H1 (cell line): ENCODE measurements around the gene CHST11. TPM values are rescaled to one million over a fixed set of nuclear protein-coding genes. Genes with fewer than 3 reads are reported as not detected.

Experiments used
- CHD1 ChIP-seq: IDR thresholded peaks from 2 replicates; pipeline ENCODE4 v1.6.1; 2012; ENCODE audit warnings: low read depth, low read length, improper control_type of control experiment
- EP300 ChIP-seq, 2 experiments: IDR thresholded peaks; 1 replicate in 1 of 2; 2 replicates in 1 of 2; pipeline ENCODE4 v1.6.1; 2011 to 2012; ENCODE audit warnings: low read depth in 2 of 2, low read length in 2 of 2, mild to moderate bottlenecking in 2 of 2, borderline replicate concordance in 1 of 2, inconsistent platforms in 1 of 2, moderate library complexity in 1 of 2
- JUN ChIP-seq: IDR thresholded peaks from 2 replicates; pipeline ENCODE4 v1.6.1; 2011; ENCODE audit warnings: low read depth, mild to moderate bottlenecking, improper control_type of control experiment, low read length
- SP2 ChIP-seq: IDR thresholded peaks from 2 replicates; pipeline ENCODE4 v1.6.1; 2012; ENCODE audit warnings: mild to moderate bottlenecking, low read length, inconsistent platforms
- TBP ChIP-seq: IDR thresholded peaks from 2 replicates; pipeline ENCODE4 v1.6.1; 2011; ENCODE audit warnings: low read depth, low read length, improper control_type of control experiment
- TEAD4 ChIP-seq: IDR thresholded peaks from 2 replicates; pipeline ENCODE4 v1.6.1; 2012; ENCODE audit warnings: low read depth, low read length, inconsistent platforms, mixed read lengths
- polyA plus RNA-seq, 7 experiments: library from polyadenylated mRNA; depleted of rRNA in 3 of 7; stranded (reverse) in 5 of 7; unstranded in 2 of 7; fragments of >200 nt in 5 of 7; fragments of 200-250 nt in 2 of 7; gene quantifications; 1 replicate in 5 of 7; 2 replicates in 1 of 7; 4 replicates in 1 of 7; pipeline versions ENCODE4 v1.2.1 to v1.2.3, GENCODE V29; 2011 to 2013; ENCODE audit warnings: missing spikeins in 2 of 7, mixed read lengths in 2 of 7
- total RNA-seq: library from RNA; stranded (reverse); fragmentation: NEBNext Ultra II Directional; extraction: Animal tissue kit (Norgen Biotek cat#: 25700); gene quantifications from 2 replicates; pipeline ENCODE4 v1.2.1, GENCODE V29; 2021
- TF ChIP-seq, protein P1 (sequence below): fragments of 300-600 bp; sonication (generic); IDR thresholded peaks from 2 replicates; pipeline ENCODE4 v1.7.1; 2012; ENCODE audit warnings: low read length, moderate library complexity, mild to moderate bottlenecking, inconsistent platforms; ENCODE audit not compliant: insufficient replicate concordance
- TF ChIP-seq, protein P2 (sequence below): IDR thresholded peaks from 2 replicates; pipeline ENCODE4 v1.6.1; 2011; ENCODE audit warnings: low read depth, mild to moderate bottlenecking, low read length; ENCODE audit not compliant: insufficient read depth

Gene CHST11
- total and polyA plus RNA-seq, 2 of the 8 experiments (the other 6 are each of a cell fraction or from before 2014, with no cell fraction given): 14.4 to 20.8 TPM

DNA sequence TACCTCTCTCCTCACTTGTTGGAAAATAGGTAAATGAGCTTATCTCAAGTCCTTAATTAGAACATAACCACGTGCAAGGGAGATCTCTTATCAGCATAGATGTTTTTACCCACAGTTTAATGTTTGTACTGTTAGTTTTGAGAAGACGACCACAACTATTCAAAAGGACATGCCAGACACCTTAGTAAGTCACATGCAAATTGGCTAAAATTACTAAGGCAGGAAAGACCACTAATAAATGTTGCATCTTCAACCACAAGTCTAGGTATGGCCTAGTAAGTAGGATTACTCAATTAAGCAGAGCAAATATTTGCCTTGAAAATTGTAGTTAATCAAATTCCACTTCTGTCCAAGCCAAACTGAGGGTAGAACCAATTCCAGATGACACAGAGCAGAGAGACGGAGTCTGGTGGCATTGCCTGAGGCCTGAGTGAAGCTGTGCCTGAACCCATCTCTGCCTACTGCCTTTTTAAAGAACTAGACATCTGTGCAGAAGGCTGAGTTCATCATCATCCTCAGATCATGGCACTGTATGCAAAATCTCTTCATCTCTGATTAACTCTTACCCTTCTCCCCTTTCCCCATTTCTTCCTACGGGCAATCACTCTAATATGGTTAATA is 29.7 kb upstream of the CHST11 start (continued):
- TF ChIP-seq, protein P1, sequence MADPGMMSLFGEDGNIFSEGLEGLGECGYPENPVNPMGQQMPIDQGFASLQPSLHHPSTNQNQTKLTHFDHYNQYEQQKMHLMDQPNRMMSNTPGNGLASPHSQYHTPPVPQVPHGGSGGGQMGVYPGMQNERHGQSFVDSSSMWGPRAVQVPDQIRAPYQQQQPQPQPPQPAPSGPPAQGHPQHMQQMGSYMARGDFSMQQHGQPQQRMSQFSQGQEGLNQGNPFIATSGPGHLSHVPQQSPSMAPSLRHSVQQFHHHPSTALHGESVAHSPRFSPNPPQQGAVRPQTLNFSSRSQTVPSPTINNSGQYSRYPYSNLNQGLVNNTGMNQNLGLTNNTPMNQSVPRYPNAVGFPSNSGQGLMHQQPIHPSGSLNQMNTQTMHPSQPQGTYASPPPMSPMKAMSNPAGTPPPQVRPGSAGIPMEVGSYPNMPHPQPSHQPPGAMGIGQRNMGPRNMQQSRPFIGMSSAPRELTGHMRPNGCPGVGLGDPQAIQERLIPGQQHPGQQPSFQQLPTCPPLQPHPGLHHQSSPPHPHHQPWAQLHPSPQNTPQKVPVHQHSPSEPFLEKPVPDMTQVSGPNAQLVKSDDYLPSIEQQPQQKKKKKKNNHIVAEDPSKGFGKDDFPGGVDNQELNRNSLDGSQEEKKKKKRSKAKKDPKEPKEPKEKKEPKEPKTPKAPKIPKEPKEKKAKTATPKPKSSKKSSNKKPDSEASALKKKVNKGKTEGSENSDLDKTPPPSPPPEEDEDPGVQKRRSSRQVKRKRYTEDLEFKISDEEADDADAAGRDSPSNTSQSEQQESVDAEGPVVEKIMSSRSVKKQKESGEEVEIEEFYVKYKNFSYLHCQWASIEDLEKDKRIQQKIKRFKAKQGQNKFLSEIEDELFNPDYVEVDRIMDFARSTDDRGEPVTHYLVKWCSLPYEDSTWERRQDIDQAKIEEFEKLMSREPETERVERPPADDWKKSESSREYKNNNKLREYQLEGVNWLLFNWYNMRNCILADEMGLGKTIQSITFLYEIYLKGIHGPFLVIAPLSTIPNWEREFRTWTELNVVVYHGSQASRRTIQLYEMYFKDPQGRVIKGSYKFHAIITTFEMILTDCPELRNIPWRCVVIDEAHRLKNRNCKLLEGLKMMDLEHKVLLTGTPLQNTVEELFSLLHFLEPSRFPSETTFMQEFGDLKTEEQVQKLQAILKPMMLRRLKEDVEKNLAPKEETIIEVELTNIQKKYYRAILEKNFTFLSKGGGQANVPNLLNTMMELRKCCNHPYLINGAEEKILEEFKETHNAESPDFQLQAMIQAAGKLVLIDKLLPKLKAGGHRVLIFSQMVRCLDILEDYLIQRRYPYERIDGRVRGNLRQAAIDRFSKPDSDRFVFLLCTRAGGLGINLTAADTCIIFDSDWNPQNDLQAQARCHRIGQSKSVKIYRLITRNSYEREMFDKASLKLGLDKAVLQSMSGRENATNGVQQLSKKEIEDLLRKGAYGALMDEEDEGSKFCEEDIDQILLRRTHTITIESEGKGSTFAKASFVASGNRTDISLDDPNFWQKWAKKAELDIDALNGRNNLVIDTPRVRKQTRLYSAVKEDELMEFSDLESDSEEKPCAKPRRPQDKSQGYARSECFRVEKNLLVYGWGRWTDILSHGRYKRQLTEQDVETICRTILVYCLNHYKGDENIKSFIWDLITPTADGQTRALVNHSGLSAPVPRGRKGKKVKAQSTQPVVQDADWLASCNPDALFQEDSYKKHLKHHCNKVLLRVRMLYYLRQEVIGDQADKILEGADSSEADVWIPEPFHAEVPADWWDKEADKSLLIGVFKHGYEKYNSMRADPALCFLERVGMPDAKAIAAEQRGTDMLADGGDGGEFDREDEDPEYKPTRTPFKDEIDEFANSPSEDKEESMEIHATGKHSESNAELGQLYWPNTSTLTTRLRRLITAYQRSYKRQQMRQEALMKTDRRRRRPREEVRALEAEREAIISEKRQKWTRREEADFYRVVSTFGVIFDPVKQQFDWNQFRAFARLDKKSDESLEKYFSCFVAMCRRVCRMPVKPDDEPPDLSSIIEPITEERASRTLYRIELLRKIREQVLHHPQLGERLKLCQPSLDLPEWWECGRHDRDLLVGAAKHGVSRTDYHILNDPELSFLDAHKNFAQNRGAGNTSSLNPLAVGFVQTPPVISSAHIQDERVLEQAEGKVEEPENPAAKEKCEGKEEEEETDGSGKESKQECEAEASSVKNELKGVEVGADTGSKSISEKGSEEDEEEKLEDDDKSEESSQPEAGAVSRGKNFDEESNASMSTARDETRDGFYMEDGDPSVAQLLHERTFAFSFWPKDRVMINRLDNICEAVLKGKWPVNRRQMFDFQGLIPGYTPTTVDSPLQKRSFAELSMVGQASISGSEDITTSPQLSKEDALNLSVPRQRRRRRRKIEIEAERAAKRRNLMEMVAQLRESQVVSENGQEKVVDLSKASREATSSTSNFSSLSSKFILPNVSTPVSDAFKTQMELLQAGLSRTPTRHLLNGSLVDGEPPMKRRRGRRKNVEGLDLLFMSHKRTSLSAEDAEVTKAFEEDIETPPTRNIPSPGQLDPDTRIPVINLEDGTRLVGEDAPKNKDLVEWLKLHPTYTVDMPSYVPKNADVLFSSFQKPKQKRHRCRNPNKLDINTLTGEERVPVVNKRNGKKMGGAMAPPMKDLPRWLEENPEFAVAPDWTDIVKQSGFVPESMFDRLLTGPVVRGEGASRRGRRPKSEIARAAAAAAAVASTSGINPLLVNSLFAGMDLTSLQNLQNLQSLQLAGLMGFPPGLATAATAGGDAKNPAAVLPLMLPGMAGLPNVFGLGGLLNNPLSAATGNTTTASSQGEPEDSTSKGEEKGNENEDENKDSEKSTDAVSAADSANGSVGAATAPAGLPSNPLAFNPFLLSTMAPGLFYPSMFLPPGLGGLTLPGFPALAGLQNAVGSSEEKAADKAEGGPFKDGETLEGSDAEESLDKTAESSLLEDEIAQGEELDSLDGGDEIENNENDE: no peak
- TF ChIP-seq TEAD4 (no peak), TBP (no peak), SP2 (no peak), CHD1 (no peak), JUN (no peak), EP300 (IDR thresholded peaks at IDR 0.05; ENCODE audit: borderline replicate concordance in 1 of 2, low read depth in 2 of 2, low read length in 2 of 2) (no peak)
- TF ChIP-seq, protein P2, sequence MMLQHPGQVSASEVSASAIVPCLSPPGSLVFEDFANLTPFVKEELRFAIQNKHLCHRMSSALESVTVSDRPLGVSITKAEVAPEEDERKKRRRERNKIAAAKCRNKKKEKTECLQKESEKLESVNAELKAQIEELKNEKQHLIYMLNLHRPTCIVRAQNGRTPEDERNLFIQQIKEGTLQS: no peak
